HCT116 (cell line): ENCODE data around the gene CPTP. TPM values are rescaled to one million over a fixed set of nuclear protein-coding genes. Genes with fewer than 3 reads are reported as not detected.

ENCODE experiments used
- ATAC-seq: fragments of 200-7000 bp; cut with Tn5 transposase; 2 replicates; pipeline ENCODE4 v1.9.1; 2020; ENCODE audit warnings: mild to moderate bottlenecking, moderate library complexity
- BruUV-seq: library from RNA; stranded (reverse); fragments of 400-500 nt; replicated peaks from 2 replicates; lab custom pipeline; 2021; lab: Mats Ljungman, UMichigan
- CTCF ChIA-PET: fragments of 300-600 bp; sonication (Branson Sonifier 250); formaldehyde crosslinking; loops from one replicate; lab custom pipeline; 2021; ENCODE audit warnings: antibody characterized with exemption; lab: Charles Lee
- POLR2A ChIA-PET: fragments of 300-600, 350-600 bp; sonication (Branson Sonifier 250); formaldehyde crosslinking; loops from one replicate; lab custom pipeline; 2021; ENCODE audit warnings: antibody characterized with exemption; lab: Charles Lee
- RAD21 ChIA-PET, 2 experiments: fragments of 300-600 bp; sonication (Branson Sonifier 250); formaldehyde crosslinking; loops; one replicate each; lab custom pipeline; 2023; ENCODE audit warnings: low total read pairs in 2 of 2; ENCODE audit not compliant: uncharacterized antibody in 2 of 2, unreplicated experiment in 2 of 2, low non-redundant PET in 1 of 2; lab: Charles Lee
- DNase-seq: peaks from one replicate; pipeline ENCODE4 v3.0.0-alpha.2; 2010; ENCODE audit warnings: low read depth, low spot score
- H2AFZ ChIP-seq: fragments of 200-600 bp; shearing (Covaris generic), sonication (generic); 2 replicates; pipeline ENCODE4 v1.6.1; 2017; ENCODE audit warnings: low read depth, mixed run types, mixed read lengths, antibody characterized with exemption, low read length; ENCODE audit not compliant: poor library complexity, severe bottlenecking
- H3K27ac ChIP-seq: 2 replicates; pipeline ENCODE4 v1.5.1; 2012; ENCODE audit warnings: low read depth, low read length
- H3K27me3 ChIP-seq: fragments of 200-600 bp; sonication (generic); 2 replicates; pipeline ENCODE4 v1.6.1; 2016; ENCODE audit warnings: mixed run types, low read length, mixed read lengths; ENCODE audit not compliant: insufficient read depth
- H3K36me3 ChIP-seq, 2 experiments: fragments of 200-500 bp in 1 of 2; fragments of 200-600 bp in 1 of 2; sonication (Bioruptor generic) in 1 of 2; sonication (generic) in 1 of 2; 2 replicates each; pipeline versions ENCODE4 v1.5.1 to v1.6.1; 2014 to 2016; ENCODE audit warnings: low read length in 2 of 2, inconsistent platforms in 1 of 2, mixed read lengths in 1 of 2, mixed run types in 1 of 2; ENCODE audit not compliant: insufficient read depth in 2 of 2, control insufficient read depth in 1 of 2
- H3K4me1 ChIP-seq, 2 experiments: fragments of 200-600 bp in 1 of 2; sonication (generic) in 1 of 2; 2 replicates each; pipeline versions ENCODE4 v1.5.1 to v1.6.1; 2012 to 2017; ENCODE audit warnings: low read length in 2 of 2, inconsistent platforms in 1 of 2, mild to moderate bottlenecking in 1 of 2, mixed read lengths in 1 of 2, mixed run types in 1 of 2, moderate library complexity in 1 of 2; ENCODE audit not compliant: insufficient read depth in 2 of 2, control insufficient read depth in 1 of 2
- H3K4me2 ChIP-seq: fragments of 200-600 bp; sonication (generic); 2 replicates; pipeline ENCODE4 v1.6.1; 2017; ENCODE audit warnings: mixed run types, low read length, mixed read lengths
- H3K4me3 ChIP-seq, 2 experiments: fragments of 200-600 bp in 1 of 2; sonication (generic) in 1 of 2; replicated peaks in 1 of 2; 2 replicates each; pipeline ENCODE4 v1.5.1; 2011 to 2016; ENCODE audit warnings: low read length in 2 of 2, control low read depth in 1 of 2, low read depth in 1 of 2, mild to moderate bottlenecking in 1 of 2, mixed read lengths in 1 of 2, mixed run types in 1 of 2
- H3K79me2 ChIP-seq: fragments of 200-600 bp; sonication (generic); 2 replicates; pipeline ENCODE4 v1.6.1; 2017; ENCODE audit warnings: mild to moderate bottlenecking, mixed run types, low read length, moderate library complexity, mixed read lengths; ENCODE audit not compliant: insufficient read depth
- H3K9ac ChIP-seq: fragments of 200-600 bp; sonication (generic); 2 replicates; pipeline ENCODE4 v1.6.1; 2016; ENCODE audit warnings: low read length, mixed read lengths
- H3K9me2 ChIP-seq: fragments of 200-600 bp; sonication (generic), shearing (Covaris generic); 2 replicates; pipeline ENCODE4 v1.6.1; 2017; ENCODE audit warnings: mixed run types, mild to moderate bottlenecking, moderate library complexity; ENCODE audit not compliant: insufficient read depth
- H3K9me3 ChIP-seq, 2 experiments: fragments of 200-500 bp in 1 of 2; fragments of 200-600 bp in 1 of 2; sonication (Bioruptor generic) in 1 of 2; sonication (generic) in 1 of 2; 2 replicates each; pipeline ENCODE4 v1.6.1; 2014 to 2017; ENCODE audit warnings: low read length in 2 of 2, mixed read lengths in 2 of 2, inconsistent platforms in 1 of 2, low read depth in 1 of 2, mild to moderate bottlenecking in 1 of 2, mixed run types in 1 of 2, moderate library complexity in 1 of 2; ENCODE audit not compliant: control insufficient read depth in 1 of 2, insufficient read depth in 1 of 2
- H4K20me1 ChIP-seq: fragments of 200-600 bp; sonication (generic), shearing (Covaris generic); 2 replicates; pipeline ENCODE4 v1.6.1; 2017; ENCODE audit warnings: mixed run types, mild to moderate bottlenecking, moderate library complexity; ENCODE audit not compliant: insufficient read depth
- CTCF ChIP-seq, 3 experiments: fragments of 200-600 bp in 1 of 3; sonication (generic) in 1 of 3; IDR thresholded peaks in 2 of 3; conservative IDR thresholded peaks in 1 of 3; 2 replicates each; pipeline ENCODE4 v1.5.1; 2012 to 2017; ENCODE audit warnings: low read depth in 2 of 3, low read length in 2 of 3, antibody characterized with exemption in 1 of 3, borderline replicate concordance in 1 of 3, control low read depth in 1 of 3, mild to moderate bottlenecking in 1 of 3, mixed read lengths in 1 of 3, mixed run types in 1 of 3, moderate library complexity in 1 of 3; ENCODE audit not compliant: insufficient read depth in 1 of 3
- EGR1 ChIP-seq: IDR thresholded peaks from 2 replicates; pipeline ENCODE4 v1.6.1; 2012; ENCODE audit warnings: low read depth
- EZH2 ChIP-seq: fragments of 200-600 bp; sonication (generic); IDR thresholded peaks from 2 replicates; pipeline ENCODE4 v1.6.1; 2017; ENCODE audit warnings: antibody characterized with exemption, mixed run types
- MAX ChIP-seq: IDR thresholded peaks from 2 replicates; pipeline ENCODE4 v1.6.1; 2012
- POLR2AphosphoS5 ChIP-seq: IDR thresholded peaks from 2 replicates; pipeline ENCODE4 v1.6.1; 2011; ENCODE audit warnings: mild to moderate bottlenecking, low read depth, low read length, moderate library complexity
- SIN3A ChIP-seq: IDR thresholded peaks from 2 replicates; pipeline ENCODE4 v1.6.1; 2012; ENCODE audit warnings: low read depth
- SP1 ChIP-seq: IDR thresholded peaks from 2 replicates; pipeline ENCODE4 v1.6.1; 2012; ENCODE audit warnings: low read depth
- intact Hi-C: fragments of 100-400 bp; cut with micrococcal nuclease; formaldehyde crosslinking; loops from 2 replicates; pipeline ENCODE4 v1.10.0; 2022
- total RNA-seq: library from RNA; stranded (reverse); gene quantifications from one replicate; pipeline ENCODE4 v1.2.1, GENCODE V29; 2021; ENCODE audit not compliant: unreplicated experiment

CPTP gene
- total RNA-seq, 1 experiment from 2014 or later: 16.3 TPM

- TF ChIP-seq MAX (no peak), EZH2 (no peak)
Observed at GRCh38 chr1:1361982-1362423, 37.4 kb downstream of the CPTP start (continued).

- no TSS peak for BruUV-seq
- intact Hi-C loops: no loop called here
- no peak overlapping the region for H3K9ac ChIP-seq
- 0 out of 2 replicates have a peak, but pooled peaks cover 3% of the 10 kb centered on the region for H3K9me2 ChIP-seq
- no peak for TF ChIP-seq POLR2AphosphoS5
- TF ChIP-seq EGR1: no peak
- TF ChIP-seq MAX: peak; percentile 75
- TF ChIP-seq CTCF (IDR thresholded peaks at IDR 0.05 in 2 of 3, conservative IDR thresholded peaks at IDR 0.05 in 1 of 3; ENCODE audit: borderline replicate concordance in 1 of 3, insufficient read depth in 1 of 3, low read depth in 2 of 3, low read length in 2 of 3): no peak
- TF ChIP-seq SIN3A: peak; percentile 43; the same call in 1 of the 2 replicates
- TF ChIP-seq SP1: peak; percentile 29; the same call in 1 of the 2 replicates
- TF ChIP-seq, all 23 proteins: peak for 3
- H3K36me3 ChIP-seq: no peaks in the 10 kb centered on the region
- RAD21 ChIA-PET: no interaction called here
- no peak overlapping the region for H2AFZ ChIP-seq
- CTCF ChIA-PET: no interaction called here
- POLR2A ChIA-PET: no interaction called here
- H3K27me3 ChIP-seq: no peaks in the 10 kb centered on the region
- no peak for DNase-seq
- H3K27ac ChIP-seq: no peak overlapping the region
- H3K79me2 ChIP-seq: no peaks in the 10 kb centered on the region
- H3K4me1 ChIP-seq: peaks cover 24 to 37% of the 10 kb centered on the region in 2 experiments
- peak overlapping the region; percentile 37 for H3K4me2 ChIP-seq
- peaks cover 0 to 16% of the 10 kb centered on the region in 2 experiments; a peak in 1 of 4 replicates for H3K9me3 ChIP-seq
- no peaks in the 10 kb centered on the region for H4K20me1 ChIP-seq
- no peak overlapping the region for H3K4me3 ChIP-seq
- peak; percentile 69 for ATAC-seq
Observed at GRCh38 chr1:1364266-1364665, 39.7 kb downstream of the CPTP start.
